K562 (cell line): ENCODE data around the gene ARL16. TPM values are rescaled to one million over a fixed set of nuclear protein-coding genes. Genes with fewer than 3 reads are reported as not detected.
A peak's percentile ranks its signal among the peaks of the same experiment; 100 is the strongest.

Source experiments
- ATF7 ChIP-seq: fragments of 450-650 bp; IDR thresholded peaks from 2 replicates; pipeline ENCODE4 v1.7.1; 2014; ENCODE audit warnings: mild to moderate bottlenecking, moderate library complexity
- CC2D1A ChIP-seq: fragments of 450-650 bp; IDR thresholded peaks from 2 replicates; pipeline ENCODE4 v1.6.1; 2017; ENCODE audit warnings: mild to moderate bottlenecking
- CHD4 ChIP-seq: fragments of 200-600 bp; sonication (generic); IDR thresholded peaks from 3 replicates; pipeline ENCODE4 v1.6.1; 2012; ENCODE audit warnings: low read depth, mild to moderate bottlenecking, mixed read lengths, low read length, inconsistent platforms; ENCODE audit not compliant: insufficient read depth, insufficient replicate concordance, poor library complexity, severe bottlenecking
- CREBBP ChIP-seq: IDR thresholded peaks from one replicate; pipeline ENCODE4 v1.6.1; 2012; ENCODE audit warnings: low read depth, mild to moderate bottlenecking, control low read depth, inconsistent platforms, low read length
- FOXJ3 ChIP-seq: sonication (generic); formaldehyde crosslinking; IDR thresholded peaks from 2 replicates; pipeline ENCODE4 v1.4.0; 2020; ENCODE audit warnings: mild to moderate bottlenecking, missing genetic modification reagents
- GTF2E2 ChIP-seq: fragments of 200-800 bp; sonication (Bioruptor generic); IDR thresholded peaks from 2 replicates; pipeline ENCODE4 v1.6.1; 2016; ENCODE audit warnings: missing genetic modification characterization, missing compliant biosample characterization
- MAFG ChIP-seq: fragments of 450-650 bp; conservative IDR thresholded peaks from 2 replicates; pipeline ENCODE4 v1.6.1; 2016; ENCODE audit warnings: missing genetic modification characterization, missing compliant biosample characterization
- NR3C1 ChIP-seq: sonication (generic); formaldehyde crosslinking; IDR thresholded peaks from 2 replicates; pipeline ENCODE4 v1.8.1; 2022; ENCODE audit warnings: missing genetic modification reagents
- POLR3A ChIP-seq: IDR thresholded peaks from 2 replicates; pipeline ENCODE4 v1.6.1; 2011; ENCODE audit warnings: borderline replicate concordance, mild to moderate bottlenecking, moderate library complexity; ENCODE audit not compliant: insufficient read length, insufficient read depth; ENCODE audit errors: extremely low read depth
- PTTG1 ChIP-seq: fragments of 450-650 bp; IDR thresholded peaks from 2 replicates; pipeline ENCODE4 v1.6.1; 2016; ENCODE audit warnings: low read depth, mild to moderate bottlenecking, missing genetic modification characterization, missing compliant biosample characterization
- RBM14 ChIP-seq: fragments of 200-400 bp; formaldehyde crosslinking; IDR thresholded peaks from 2 replicates; pipeline ENCODE4 v1.6.1; 2018; ENCODE audit warnings: low read depth, mild to moderate bottlenecking, low read length, moderate library complexity, borderline replicate concordance; ENCODE audit not compliant: insufficient read depth
- SMAD4 ChIP-seq: fragments of 250-450 bp; sonication (Bioruptor Pico); conservative IDR thresholded peaks from 2 replicates; pipeline ENCODE4 v1.8.0; 2021; ENCODE audit warnings: inconsistent platforms, mild to moderate bottlenecking, moderate library complexity
- SMARCB1 ChIP-seq: IDR thresholded peaks from 2 replicates; pipeline ENCODE4 v1.6.1; 2011; ENCODE audit warnings: improper control_type of control experiment, low read depth; ENCODE audit not compliant: insufficient read length
- TCF7L2 ChIP-seq: fragments of 150-350 bp; IDR thresholded peaks from 2 replicates; pipeline ENCODE4 v1.6.1; 2016; ENCODE audit warnings: low read depth, mild to moderate bottlenecking, low read length, moderate library complexity
- ZNF174 ChIP-seq: fragments of 250-450 bp; sonication (Bioruptor Pico); IDR thresholded peaks from 2 replicates; pipeline ENCODE4 v1.4.0; 2020; ENCODE audit warnings: mild to moderate bottlenecking
- ZNF239 ChIP-seq: fragments of 250-450 bp; sonication (Bioruptor Pico); IDR thresholded peaks from 2 replicates; pipeline ENCODE4 v1.4.0; 2020; ENCODE audit warnings: mild to moderate bottlenecking
- ZNF274 ChIP-seq: IDR thresholded peaks from 2 replicates; pipeline ENCODE4 v1.6.1; 2011; ENCODE audit warnings: low read depth, mild to moderate bottlenecking, low read length, moderate library complexity, borderline replicate concordance
- ZNF586 ChIP-seq: fragments of 450-650 bp; formaldehyde crosslinking; conservative IDR thresholded peaks from 2 replicates; pipeline ENCODE4 v1.4.0; 2020; ENCODE audit warnings: mild to moderate bottlenecking, moderate library complexity
- polyA plus RNA-seq, 8 experiments: library from polyadenylated mRNA; depleted of rRNA in 4 of 8; stranded (reverse) in 5 of 8; unstranded in 3 of 8; fragments of >200 nt; fragmentation: Nextera tagmentation in 2 of 8; fragmentation: Illumina TruSeq in 1 of 8; extraction: Ambion mirVana in 2 of 8; extraction: Trizol in 1 of 8; gene quantifications; 2 replicates each; pipeline versions ENCODE4 v1.2.1 to v1.2.3, GENCODE V29; 2011 to 2014; ENCODE audit warnings: inconsistent platforms in 1 of 8, missing spikeins in 1 of 8
- total RNA-seq, 7 experiments: library from RNA; depleted of rRNA in 6 of 7; stranded (reverse); fragments of >200 nt in 6 of 7; fragmentation: Illumina TruSeq in 2 of 7; extraction: Trizol in 2 of 7; gene quantifications; 2 replicates each; pipeline versions ENCODE4 v1.2.1 to v1.2.3, GENCODE V29; 2011 to 2021; ENCODE audit warnings: low replicate concordance in 1 of 7
- TF ChIP-seq, protein P1 (sequence below): fragments of 450-650 bp; IDR thresholded peaks from 2 replicates; pipeline ENCODE4 v1.6.1; 2016; ENCODE audit warnings: missing biosample characterization, missing genetic modification characterization
- TF ChIP-seq, protein P2 (sequence below): IDR thresholded peaks from 2 replicates; pipeline ENCODE4 v1.6.1; 2014; ENCODE audit warnings: antibody characterized with exemption

ARL16 gene
- total and polyA plus RNA-seq, 9 of the 15 experiments (the other 6 are each of a cell fraction or from before 2014, with no cell fraction given): 5.4 to 32.4 (median 22.6) TPM

DNA sequence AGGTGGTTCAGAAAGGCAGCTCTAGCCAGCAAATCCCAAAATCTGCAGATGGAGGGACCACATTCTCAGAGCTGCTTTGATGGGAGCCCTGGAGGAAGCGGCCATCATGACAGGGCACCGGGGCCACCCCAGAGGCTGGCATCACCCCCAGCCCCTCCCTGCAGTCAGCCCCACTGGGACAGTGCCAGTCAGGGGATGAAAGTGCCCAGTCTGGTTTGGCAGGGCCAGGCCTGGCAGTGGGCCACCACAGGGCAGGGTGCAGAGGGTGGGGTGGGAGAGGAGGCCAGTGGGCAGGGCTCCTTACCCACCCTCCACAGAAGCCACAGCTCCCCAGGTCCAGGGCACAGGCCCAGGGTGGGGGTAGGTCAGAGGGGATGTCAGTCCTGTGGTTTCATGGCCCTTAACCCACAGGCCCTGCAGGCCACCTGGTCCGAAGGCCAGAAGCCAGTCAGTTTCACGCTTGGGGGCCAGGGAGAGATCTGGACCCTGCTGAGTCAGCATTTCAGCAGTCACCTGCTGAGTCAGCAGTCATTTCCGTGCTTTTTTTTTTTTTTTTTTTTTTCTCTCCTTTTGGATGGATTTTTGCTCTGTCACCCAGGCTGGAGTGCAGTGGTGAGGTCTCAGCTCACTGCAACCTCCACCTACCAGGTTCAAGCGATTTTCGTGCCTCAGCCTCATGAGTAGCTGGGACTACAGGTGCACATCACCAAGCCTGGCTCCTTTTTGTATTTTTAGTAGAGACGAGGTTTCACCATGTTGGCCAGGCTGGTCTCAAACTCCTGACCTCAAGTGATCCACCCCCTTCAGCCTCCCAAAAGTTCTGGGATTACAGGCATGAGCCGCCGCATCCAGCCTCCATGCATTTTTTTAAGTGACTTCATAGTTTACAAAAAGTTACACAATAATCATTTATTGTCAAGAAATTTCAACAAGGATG is 38.9 kb upstream of the ARL16 start (continued):
- TF ChIP-seq SMARCB1 (no peak), FOXJ3 (CRISPR knock-in tag) (no peak), CC2D1A (peak; percentile 46; the same call in 1 of the 2 replicates), CREBBP (no peak), TCF7L2 (no peak), ATF7 (peak; percentile 37; the same call in 1 of the 2 replicates), RBM14 (no peak), ZNF239 (no peak), ZNF274 (no peak), PTTG1 (tag) (no peak), NR3C1 (CRISPR knock-in tag) (no peak), POLR3A (no peak), GTF2E2 (no peak), ZNF174 (CRISPR knock-in tag) (no peak), MAFG (tag) (peak; percentile 100), ZNF586 (no peak), SMAD4 (CRISPR knock-in tag) (no peak), CHD4 (no peak)
- TF ChIP-seq, protein P1, sequence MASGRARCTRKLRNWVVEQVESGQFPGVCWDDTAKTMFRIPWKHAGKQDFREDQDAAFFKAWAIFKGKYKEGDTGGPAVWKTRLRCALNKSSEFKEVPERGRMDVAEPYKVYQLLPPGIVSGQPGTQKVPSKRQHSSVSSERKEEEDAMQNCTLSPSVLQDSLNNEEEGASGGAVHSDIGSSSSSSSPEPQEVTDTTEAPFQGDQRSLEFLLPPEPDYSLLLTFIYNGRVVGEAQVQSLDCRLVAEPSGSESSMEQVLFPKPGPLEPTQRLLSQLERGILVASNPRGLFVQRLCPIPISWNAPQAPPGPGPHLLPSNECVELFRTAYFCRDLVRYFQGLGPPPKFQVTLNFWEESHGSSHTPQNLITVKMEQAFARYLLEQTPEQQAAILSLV (tag): no peak
- TF ChIP-seq, protein P2, sequence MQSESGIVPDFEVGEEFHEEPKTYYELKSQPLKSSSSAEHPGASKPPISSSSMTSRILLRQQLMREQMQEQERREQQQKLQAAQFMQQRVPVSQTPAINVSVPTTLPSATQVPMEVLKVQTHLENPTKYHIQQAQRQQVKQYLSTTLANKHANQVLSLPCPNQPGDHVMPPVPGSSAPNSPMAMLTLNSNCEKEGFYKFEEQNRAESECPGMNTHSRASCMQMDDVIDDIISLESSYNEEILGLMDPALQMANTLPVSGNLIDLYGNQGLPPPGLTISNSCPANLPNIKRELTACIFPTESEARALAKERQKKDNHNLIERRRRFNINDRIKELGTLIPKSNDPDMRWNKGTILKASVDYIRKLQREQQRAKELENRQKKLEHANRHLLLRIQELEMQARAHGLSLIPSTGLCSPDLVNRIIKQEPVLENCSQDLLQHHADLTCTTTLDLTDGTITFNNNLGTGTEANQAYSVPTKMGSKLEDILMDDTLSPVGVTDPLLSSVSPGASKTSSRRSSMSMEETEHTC: no peak
